ENCODE data around the gene VSIG10. TPM values are rescaled to one million over a fixed set of nuclear protein-coding genes. Genes with fewer than 3 reads are reported as not detected.

The VSIG10 gene
- polyA plus RNA-seq, 1 donor (not counting 4 experiments of a cell fraction or from before 2014, with no cell fraction given) = 11.4 TPM

DNA sequence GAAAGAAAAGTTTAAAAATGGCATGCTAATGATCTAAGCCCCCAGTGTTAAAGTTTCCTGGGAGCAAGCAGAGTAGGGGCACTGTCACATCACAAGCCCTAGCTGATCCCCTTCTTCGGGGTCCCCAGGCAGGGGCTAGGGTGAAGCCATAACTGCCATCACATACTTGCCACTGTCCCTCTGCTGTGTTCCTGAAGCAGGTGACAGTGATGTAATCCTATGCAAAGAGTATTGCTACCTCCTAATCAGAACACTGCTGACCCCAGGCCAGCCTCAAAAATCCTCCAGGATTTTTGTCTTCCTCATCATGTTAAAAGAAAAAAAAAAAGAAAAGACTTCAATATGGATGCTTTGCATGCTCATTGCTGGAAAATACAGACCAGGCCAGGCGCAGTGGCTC lies 88.5 kb downstream of the VSIG10 start:
- no peaks in the 10 kb centered on the region for H3K9me1 ChIP-seq (ENCODE audit: control insufficient read depth, extremely low read depth, insufficient read depth, low read length)
- H3K79me2 ChIP-seq (ENCODE audit: control insufficient read depth, insufficient read depth, low read length) = peaks cover 18% of the 10 kb centered on the region
- H3K4me1 ChIP-seq (ENCODE audit: control insufficient read depth, extremely low read depth, insufficient read depth, low read length) = peaks cover 15% of the 10 kb centered on the region
- no peak for FAIRE-seq
- no peaks in the 10 kb centered on the region for H3K9me3 ChIP-seq (ENCODE audit: control insufficient read depth, low read depth, low read length)
- no peaks in the 10 kb centered on the region for H3K27me3 ChIP-seq (ENCODE audit: control insufficient read depth, extremely low read depth, insufficient read depth, low read length)
- H3K27ac ChIP-seq (ENCODE audit: control insufficient read depth, insufficient read depth, low read length) = no peak overlapping the region
- no peak overlapping the region for H3K9ac ChIP-seq (ENCODE audit: control insufficient read depth, extremely low read depth, insufficient read depth, low read length)
- dilution Hi-C loops (cut with MboI; ENCODE audit: extremely low pct_ligation_motif_present, low sequenced_read_pairs) = no loop called here
- no peak for DNase-seq (ENCODE audit: low read depth, low spot score)
- H2AFZ ChIP-seq (ENCODE audit: control insufficient read depth, low read length) = no peak overlapping the region
- H3K4me2 ChIP-seq (ENCODE audit: control insufficient read depth, extremely low read depth, insufficient read depth, low read depth, low read length) = no peak overlapping the region
- no peak for TF ChIP-seq EZH2 (IDR thresholded peaks at IDR 0.05; ENCODE audit: low read length)
- TF ChIP-seq, protein P1, sequence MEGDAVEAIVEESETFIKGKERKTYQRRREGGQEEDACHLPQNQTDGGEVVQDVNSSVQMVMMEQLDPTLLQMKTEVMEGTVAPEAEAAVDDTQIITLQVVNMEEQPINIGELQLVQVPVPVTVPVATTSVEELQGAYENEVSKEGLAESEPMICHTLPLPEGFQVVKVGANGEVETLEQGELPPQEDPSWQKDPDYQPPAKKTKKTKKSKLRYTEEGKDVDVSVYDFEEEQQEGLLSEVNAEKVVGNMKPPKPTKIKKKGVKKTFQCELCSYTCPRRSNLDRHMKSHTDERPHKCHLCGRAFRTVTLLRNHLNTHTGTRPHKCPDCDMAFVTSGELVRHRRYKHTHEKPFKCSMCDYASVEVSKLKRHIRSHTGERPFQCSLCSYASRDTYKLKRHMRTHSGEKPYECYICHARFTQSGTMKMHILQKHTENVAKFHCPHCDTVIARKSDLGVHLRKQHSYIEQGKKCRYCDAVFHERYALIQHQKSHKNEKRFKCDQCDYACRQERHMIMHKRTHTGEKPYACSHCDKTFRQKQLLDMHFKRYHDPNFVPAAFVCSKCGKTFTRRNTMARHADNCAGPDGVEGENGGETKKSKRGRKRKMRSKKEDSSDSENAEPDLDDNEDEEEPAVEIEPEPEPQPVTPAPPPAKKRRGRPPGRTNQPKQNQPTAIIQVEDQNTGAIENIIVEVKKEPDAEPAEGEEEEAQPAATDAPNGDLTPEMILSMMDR (optimal IDR thresholded peaks at IDR 0.05 in 1 of 3, IDR thresholded peaks at IDR 0.05 in 1 of 3, conservative IDR thresholded peaks at IDR 0.05 in 1 of 3; ENCODE audit: extremely low read depth in 1 of 3, insufficient read depth in 2 of 3, low read length in 3 of 3) = no peak
- peaks cover 3 to 5% of the 10 kb centered on the region in 2 experiments for H3K36me3 ChIP-seq (ENCODE audit: control insufficient read depth in 2 of 2, extremely low read depth in 1 of 2, insufficient read depth in 2 of 2, low read length in 2 of 2)
- H4K20me1 ChIP-seq (ENCODE audit: control insufficient read depth, extremely low read depth, insufficient read depth, low read length) = no peaks in the 10 kb centered on the region
- no peak overlapping the region for H3K4me3 ChIP-seq (ENCODE audit: control insufficient read depth in 2 of 3, extremely low read depth in 1 of 3, insufficient read depth in 2 of 3, low read depth in 1 of 3, low read length in 3 of 3)

Small RNA genes lying within 50 kb of the gene (small RNA-seq; reads per million reads assigned to genes)
- 0 reads per million in 3 experiments for gene AC131159.1 (ENCODE audit: insufficient read length in 3 of 3, low read depth in 3 of 3, low replicate concordance in 1 of 3)

Other genes starting within 250 kb of the VSIG10 start
- gene KSR2, start 135.0 kb downstream of the VSIG10 start, polyA plus RNA-seq = under 0.01 to 0.01 TPM (median 0.01 TPM) in 3 replicates
- gene RFC5, start 87.3 kb downstream of the VSIG10 start, polyA plus RNA-seq = 9.2 to 24.0 TPM (median 21.2 TPM) in 3 replicates
- 83.2 to 145 TPM (median 84.0 TPM) in 3 replicates for gene WSB2, start 42.8 kb downstream of the VSIG10 start, polyA plus RNA-seq
- 191 to 231 TPM (median 197 TPM) in 3 replicates for gene PEBP1, start 32.1 kb upstream of the VSIG10 start, polyA plus RNA-seq